GM18907 (cell line): Measurements from ENCODE around the gene EXD3.

Experiments
- ATAC-seq: cut with Tn5 transposase; IDR thresholded peaks from one replicate; pipeline ENCODE4 v1.9.1; 2021; ENCODE audit warnings: mild to moderate bottlenecking, moderate library complexity; ENCODE audit not compliant: unreplicated experiment

Gene EXD3

GRCh38 chr9:137311171-137311985, 111.6 kb downstream of the EXD3 start:
- no peak for ATAC-seq

- ATAC-seq: no peak
Observed at GRCh38 chr9:137310189-137311052, 112.5 kb downstream of the EXD3 start.

GRCh38 chr9:137309368-137310188, 113.4 kb downstream of the EXD3 start:
- no peak for ATAC-seq

- no peak for ATAC-seq
Observed at GRCh38 chr9:137308057-137308619, 114.8 kb downstream of the EXD3 start.

- ATAC-seq: no peak
Observed at GRCh38 chr9:137307255-137308056, 115.5 kb downstream of the EXD3 start.

- ATAC-seq: no peak
Observed at GRCh38 chr9:137306850-137307254, 116.1 kb downstream of the EXD3 start.

- no peak for ATAC-seq
Observed at GRCh38 chr9:137306066-137306849, 116.7 kb downstream of the EXD3 start.

- no peak for ATAC-seq
Observed at GRCh38 chr9:137305798-137306065, 117.2 kb downstream of the EXD3 start.

GRCh38 chr9:137305060-137305797, 117.7 kb downstream of the EXD3 start:
- ATAC-seq: no peak

GRCh38 chr9:137304383-137305059, 118.4 kb downstream of the EXD3 start:
- ATAC-seq: no peak

- ATAC-seq: no peak
Observed at GRCh38 chr9:137303893-137304382, 119.0 kb downstream of the EXD3 start.

- no peak for ATAC-seq
Observed at GRCh38 chr9:137303151-137303892, 119.6 kb downstream of the EXD3 start.

GRCh38 chr9:137302449-137303150, 120.4 kb downstream of the EXD3 start:
- peak; percentile 60 for ATAC-seq

GRCh38 chr9:137302118-137302448, 120.9 kb downstream of the EXD3 start, which contains the start of gene NRARP:
Gene NRARP, minus strand, starts transcription at chr9:137302271. Its CDS starts 343 bp downstream, at chr9:137301928.
- ATAC-seq: peak; percentile 67

GRCh38 chr9:137301081-137301947, 121.6 kb downstream of the EXD3 start:
- peak; percentile 5 for ATAC-seq
